ENCODE data around the gene SMIM24. TPM values are rescaled to one million over a fixed set of nuclear protein-coding genes. Genes with fewer than 3 reads are reported as not detected.

The SMIM24 gene
- polyA plus RNA-seq, 2 of the 4 experiments (the other 2 are of a cell fraction) = 1.0 to 1.2 TPM

DNA sequence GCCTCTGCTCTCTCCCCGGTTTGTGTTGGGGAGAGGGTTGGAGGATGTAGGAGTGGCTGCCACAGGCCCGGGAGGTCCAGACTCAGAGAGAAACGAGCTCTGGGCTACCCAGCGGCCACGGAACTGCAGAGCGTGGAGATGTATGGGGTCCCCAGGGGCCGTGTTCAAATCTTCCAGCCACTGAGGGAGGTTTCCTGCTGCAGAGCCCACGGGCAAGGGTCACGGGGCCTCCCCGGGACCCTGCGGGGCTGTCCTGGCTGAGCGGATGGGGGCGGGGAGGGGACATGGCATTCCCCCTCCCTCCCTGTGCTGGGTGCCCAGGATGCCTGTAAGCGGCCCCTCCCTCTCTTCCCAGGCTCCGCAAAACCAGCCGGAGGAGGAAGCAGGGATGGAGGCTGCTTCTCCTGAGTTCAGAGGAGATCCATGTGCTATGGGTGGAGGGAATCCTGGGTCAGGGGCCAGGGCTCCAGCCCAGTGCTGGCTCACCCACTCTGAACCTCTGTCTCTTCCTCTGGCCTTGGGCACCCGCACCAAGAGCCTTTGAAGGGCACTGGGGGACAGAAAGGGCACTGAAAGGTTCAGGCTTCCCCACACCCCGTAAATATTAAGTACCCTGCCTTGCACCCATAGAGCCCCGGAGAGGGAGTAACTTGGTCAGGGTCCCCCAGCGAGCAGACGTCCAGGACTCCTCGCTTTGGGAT, 22.6 kb downstream of the SMIM24 start:
- Histone ChIP-seq H3K27ac (peak overlapping the region; percentile 91 to 95), H3K9me3 (no peaks in the 10 kb centered on the region), H3K4me1 (peaks cover 51% of the 10 kb centered on the region), H3K4me3 (no peak overlapping the region), H3K4me2 (peak overlapping the region; percentile 82)
- TF ChIP-seq TFCP2L1 (CRISPR knock-in tag; IDR thresholded peaks at IDR 0.05) = 0 out of 2 replicates have a peak, but pooled peaks have one; percentile 45
- TF ChIP-seq, protein P1, sequence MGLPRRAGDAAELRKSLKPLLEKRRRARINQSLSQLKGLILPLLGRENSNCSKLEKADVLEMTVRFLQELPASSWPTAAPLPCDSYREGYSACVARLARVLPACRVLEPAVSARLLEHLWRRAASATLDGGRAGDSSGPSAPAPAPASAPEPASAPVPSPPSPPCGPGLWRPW (IDR thresholded peaks at IDR 0.05) = no peak
- FAIRE-seq (no peak), ATAC-seq (peak; percentile 54 to 67), DNase-seq (ENCODE audit: low read depth in 1 of 2, low spot score in 1 of 2) (peak in 1 of 2 experiments; percentile 83)
- POLR2A ChIA-PET = no interaction called here
- WGBS (ENCODE audit: missing lambda C conversion rate) = 22% methylated on average over 17 of the region's 22 CpGs
- CTCF ChIA-PET = interaction anchor here (0.8 to 1.4 kb wide), 2 partner anchors 14 to 16 kb away, joined by 3 to 4 read pairs; no protein-coding TSS in a partner anchor

DNA sequence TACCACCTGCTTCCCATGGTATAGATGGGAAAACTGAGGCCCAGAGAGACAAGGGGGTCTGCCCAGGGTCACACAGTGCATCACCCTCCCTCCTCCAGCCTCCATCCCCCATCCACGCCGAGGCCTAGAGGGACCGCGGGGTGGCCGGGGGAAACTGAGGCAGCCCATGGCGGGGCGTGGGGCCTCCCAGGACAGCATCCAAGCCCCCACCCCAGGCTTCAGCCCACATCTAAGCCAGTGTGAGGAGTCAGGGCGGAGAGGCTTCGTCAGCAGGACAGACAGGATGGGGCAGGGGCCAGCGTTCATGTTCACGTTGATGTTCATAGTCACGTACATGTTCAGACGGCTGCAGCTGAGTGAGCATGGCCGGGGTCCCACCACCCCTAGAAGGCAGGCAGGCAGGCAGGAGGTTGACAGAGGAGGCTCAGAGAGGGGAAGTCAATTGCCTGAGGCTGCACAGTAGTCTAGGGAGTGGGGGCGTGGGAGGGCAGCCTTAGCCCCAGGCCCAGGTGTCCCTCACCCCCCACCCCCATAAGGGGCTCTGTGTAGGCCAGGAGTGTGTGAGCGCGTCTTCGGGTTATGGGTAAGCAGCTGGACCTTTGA, 23.3 kb downstream of the SMIM24 start:
- DNase-seq (ENCODE audit: low read depth in 1 of 2, low spot score in 1 of 2) (no peak), ATAC-seq (peak; percentile 4 to 10; a peak in 5 of 6 replicates), FAIRE-seq (no peak)
- Histone ChIP-seq H3K9me3 (no peaks in the 10 kb centered on the region), H3K4me2 (peak overlapping the region; percentile 82), H3K4me3 (no peak overlapping the region), H3K27ac (peak overlapping the region; percentile 91 to 95), H3K4me1 (peaks cover 58% of the 10 kb centered on the region)
- 40% methylated on average over 1 of the region's 18 CpGs for WGBS (ENCODE audit: missing lambda C conversion rate)
- no peak for TF ChIP-seq TFCP2L1 (CRISPR knock-in tag; IDR thresholded peaks at IDR 0.05)
- peak; percentile 23 for TF ChIP-seq ZFP36 (IDR thresholded peaks at IDR 0.05; ENCODE audit: borderline replicate concordance, partially characterized antibody)
- ChIA-PET POLR2A (no interaction called here), CTCF (interaction anchor here (0.8 to 1.4 kb wide), 2 partner anchors 15 to 17 kb away, joined by 3 to 4 read pairs; no protein-coding TSS in a partner anchor)

DNA sequence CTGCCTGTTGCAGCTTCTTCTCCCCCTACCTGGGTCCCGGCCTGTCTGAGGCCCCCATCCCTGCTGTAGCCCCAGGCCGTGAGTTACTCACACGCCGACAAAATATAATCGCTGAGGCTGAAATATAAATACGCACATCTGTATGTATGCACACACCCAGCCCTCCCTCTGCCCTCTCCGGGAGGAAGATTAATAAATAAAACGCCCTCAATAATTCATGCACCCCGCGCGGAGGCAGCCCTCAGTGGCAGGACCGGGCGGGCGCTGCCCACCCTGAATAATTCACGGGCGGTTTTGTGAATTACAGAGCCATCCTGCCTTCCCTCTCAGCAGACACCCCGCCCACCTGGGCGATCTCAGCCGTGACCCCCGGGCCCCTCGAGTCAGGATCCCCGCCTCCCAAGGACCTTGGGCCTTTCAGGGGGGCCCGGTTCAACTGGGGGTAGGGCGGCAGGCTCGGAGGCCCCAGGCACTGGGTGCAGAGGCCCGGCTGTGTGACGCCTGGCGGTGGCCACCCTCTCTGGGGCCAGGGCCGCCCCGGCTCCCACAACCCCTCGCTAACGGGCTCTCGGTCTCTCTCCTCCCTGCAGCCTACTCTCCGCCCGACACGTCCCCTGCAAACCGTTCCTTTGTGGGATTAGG, 24.2 kb downstream of the SMIM24 start:
- FAIRE-seq (no peak), ATAC-seq (no peak), DNase-seq (ENCODE audit: low read depth in 1 of 2, low spot score in 1 of 2) (peak in 1 of 2 experiments; percentile 51)
- H3K4me1 ChIP-seq = peaks cover 67% of the 10 kb centered on the region
- H3K4me2 ChIP-seq = no peak overlapping the region
- TF ChIP-seq HOXB13 (CRISPR knock-in tag; IDR thresholded peaks at IDR 0.05; ENCODE audit: low read depth) (no peak), JUN (IDR thresholded peaks at IDR 0.05) (no peak), CHD4 (IDR thresholded peaks at IDR 0.05; ENCODE audit: borderline replicate concordance) (no peak), HEYL (CRISPR knock-in tag; IDR thresholded peaks at IDR 0.05) (no peak), ZSCAN20 (CRISPR knock-in tag; IDR thresholded peaks at IDR 0.05) (no peak), GATA3 (IDR thresholded peaks at IDR 0.05; ENCODE audit: borderline replicate concordance) (no peak), RAD21 (conservative IDR thresholded peaks at IDR 0.05 in 1 of 2, IDR thresholded peaks at IDR 0.05 in 1 of 2) (no peak), RARB (CRISPR knock-in tag; IDR thresholded peaks at IDR 0.05) (no peak), TFCP2L1 (CRISPR knock-in tag; IDR thresholded peaks at IDR 0.05) (no peak), NPAS2 (CRISPR knock-in tag; IDR thresholded peaks at IDR 0.05; ENCODE audit: borderline replicate concordance) (no peak), CHD2 (IDR thresholded peaks at IDR 0.05; ENCODE audit: low read length, partially characterized antibody) (no peak), ESRRA (IDR thresholded peaks at IDR 0.05; ENCODE audit: borderline replicate concordance, low read length) (no peak)
- TF ChIP-seq, protein P2, sequence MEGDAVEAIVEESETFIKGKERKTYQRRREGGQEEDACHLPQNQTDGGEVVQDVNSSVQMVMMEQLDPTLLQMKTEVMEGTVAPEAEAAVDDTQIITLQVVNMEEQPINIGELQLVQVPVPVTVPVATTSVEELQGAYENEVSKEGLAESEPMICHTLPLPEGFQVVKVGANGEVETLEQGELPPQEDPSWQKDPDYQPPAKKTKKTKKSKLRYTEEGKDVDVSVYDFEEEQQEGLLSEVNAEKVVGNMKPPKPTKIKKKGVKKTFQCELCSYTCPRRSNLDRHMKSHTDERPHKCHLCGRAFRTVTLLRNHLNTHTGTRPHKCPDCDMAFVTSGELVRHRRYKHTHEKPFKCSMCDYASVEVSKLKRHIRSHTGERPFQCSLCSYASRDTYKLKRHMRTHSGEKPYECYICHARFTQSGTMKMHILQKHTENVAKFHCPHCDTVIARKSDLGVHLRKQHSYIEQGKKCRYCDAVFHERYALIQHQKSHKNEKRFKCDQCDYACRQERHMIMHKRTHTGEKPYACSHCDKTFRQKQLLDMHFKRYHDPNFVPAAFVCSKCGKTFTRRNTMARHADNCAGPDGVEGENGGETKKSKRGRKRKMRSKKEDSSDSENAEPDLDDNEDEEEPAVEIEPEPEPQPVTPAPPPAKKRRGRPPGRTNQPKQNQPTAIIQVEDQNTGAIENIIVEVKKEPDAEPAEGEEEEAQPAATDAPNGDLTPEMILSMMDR (IDR thresholded peaks at IDR 0.05) = no peak
- TF ChIP-seq, protein P3, sequence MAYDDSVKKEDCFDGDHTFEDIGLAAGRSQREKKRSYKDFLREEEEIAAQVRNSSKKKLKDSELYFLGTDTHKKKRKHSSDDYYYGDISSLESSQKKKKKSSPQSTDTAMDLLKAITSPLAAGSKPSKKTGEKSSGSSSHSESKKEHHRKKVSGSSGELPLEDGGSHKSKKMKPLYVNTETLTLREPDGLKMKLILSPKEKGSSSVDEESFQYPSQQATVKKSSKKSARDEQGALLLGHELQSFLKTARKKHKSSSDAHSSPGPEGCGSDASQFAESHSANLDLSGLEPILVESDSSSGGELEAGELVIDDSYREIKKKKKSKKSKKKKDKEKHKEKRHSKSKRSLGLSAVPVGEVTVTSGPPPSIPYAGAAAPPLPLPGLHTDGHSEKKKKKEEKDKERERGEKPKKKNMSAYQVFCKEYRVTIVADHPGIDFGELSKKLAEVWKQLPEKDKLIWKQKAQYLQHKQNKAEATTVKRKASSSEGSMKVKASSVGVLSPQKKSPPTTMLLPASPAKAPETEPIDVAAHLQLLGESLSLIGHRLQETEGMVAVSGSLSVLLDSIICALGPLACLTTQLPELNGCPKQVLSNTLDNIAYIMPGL (CRISPR knock-in tag; IDR thresholded peaks at IDR 0.05; ENCODE audit: borderline replicate concordance) = no peak
- CTCF ChIA-PET = interaction anchor here (0.7 to 1.0 kb wide), 2 partner anchors 9 to 16 kb away, joined by 3 to 5 read pairs; no protein-coding TSS in a partner anchor
- POLR2A ChIA-PET = no interaction called here
- H3K27ac ChIP-seq = peak overlapping the region; percentile 91 to 95
- H3K9me3 ChIP-seq = no peaks in the 10 kb centered on the region
- H3K4me3 ChIP-seq = no peak overlapping the region
- 61% methylated on average over 15 of the region's 37 CpGs for WGBS (ENCODE audit: missing lambda C conversion rate)

All from A549 (cell line).